ENCODE data around the gene NACC1. TPM values are rescaled to one million over a fixed set of nuclear protein-coding genes. Genes with fewer than 3 reads are reported as not detected.

NACC1 gene
- total RNA-seq, 1 donor from 2014 or later, result 36.2 TPM

GRCh38 chr19:13087795-13088537 lies 30.1 kb upstream of the NACC1 start:
- no peak for DNase-seq (ENCODE audit: low read depth in 2 of 2)

DNA sequence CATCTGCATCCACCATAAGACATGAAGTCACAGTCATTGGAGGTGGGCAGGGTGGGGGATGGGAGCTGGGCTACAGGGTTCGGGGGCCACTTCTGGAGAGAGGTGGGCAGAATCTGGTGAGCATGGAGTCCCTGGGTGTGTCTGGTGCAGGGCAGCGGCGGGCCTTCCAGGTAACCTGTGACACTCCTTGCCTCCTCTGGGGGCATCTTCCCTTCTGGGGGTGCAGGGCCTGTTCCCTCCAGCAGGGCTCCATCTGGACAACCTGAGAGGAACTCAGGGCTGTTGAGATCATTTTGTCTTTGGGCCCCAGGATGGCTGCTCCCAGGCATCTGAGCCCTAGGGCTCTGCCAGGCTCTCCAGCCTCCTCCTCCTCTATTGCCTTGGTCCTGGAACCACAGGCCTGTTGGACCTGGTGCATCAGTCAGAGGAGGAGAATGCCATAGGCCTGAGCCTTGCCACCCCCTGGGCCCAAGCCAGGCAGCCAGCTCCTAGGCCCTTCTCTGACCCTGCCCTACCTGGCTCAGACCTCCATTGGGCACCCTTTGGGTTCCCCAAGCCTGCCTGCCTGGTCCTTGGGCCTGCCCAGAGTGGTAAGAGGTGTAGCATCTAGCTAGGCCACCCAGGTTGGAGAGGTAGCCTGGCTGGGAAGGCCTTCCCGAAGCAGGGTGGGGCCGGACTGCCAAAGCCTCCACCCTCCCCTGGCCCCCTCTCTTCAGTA lies 28.8 kb upstream of the NACC1 start:
- no peak for DNase-seq (ENCODE audit: low read depth in 2 of 2)

GRCh38 chr19:13089857-13090507 lies 28.1 kb upstream of the NACC1 start:
- DNase-seq (ENCODE audit: low read depth in 2 of 2), result no peak

- DNase-seq (ENCODE audit: low read depth in 2 of 2), result no peak
Measured at GRCh38 chr19:13090511-13091231, 27.4 kb upstream of the NACC1 start.

DNA sequence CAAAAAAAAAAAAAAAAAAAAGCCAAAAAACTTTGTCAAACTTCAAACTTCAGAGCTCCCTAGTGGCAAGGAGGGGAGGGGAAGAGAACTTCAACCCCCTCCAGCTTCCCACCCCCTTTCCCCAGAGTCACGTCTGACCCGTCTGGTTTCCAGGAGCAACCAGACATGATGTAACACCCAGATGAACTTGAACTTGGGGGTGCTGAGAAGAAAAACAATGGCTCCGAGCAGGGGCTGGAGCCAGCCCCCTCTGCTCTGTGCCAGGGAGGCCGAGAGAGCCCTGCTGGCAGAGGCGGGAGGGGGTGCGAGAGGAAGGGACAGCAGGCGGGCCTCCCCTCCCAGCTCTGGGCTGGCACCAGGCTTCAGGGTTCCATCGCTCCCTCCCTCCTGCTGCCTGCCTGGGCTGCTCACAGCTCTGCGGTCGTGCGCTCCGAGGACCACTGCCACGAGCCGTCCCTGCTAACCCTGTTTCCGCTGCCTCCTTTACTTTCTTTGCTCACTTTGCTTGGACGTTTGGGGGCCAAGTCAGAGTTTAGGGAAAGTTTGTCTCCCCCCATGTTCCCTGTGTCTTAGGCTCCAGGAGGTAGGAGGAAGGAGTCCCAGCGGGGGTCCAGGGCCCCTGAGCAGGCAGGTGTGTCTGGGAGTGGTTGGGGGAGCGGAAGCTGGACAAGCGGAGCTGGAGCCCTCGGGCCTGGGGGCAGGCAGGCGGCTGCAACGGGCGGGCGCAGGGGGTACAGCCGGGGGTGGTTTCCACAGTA lies 26.5 kb upstream of the NACC1 start:
- peak in 1 of 2 donors; percentile 64 for DNase-seq (ENCODE audit: low read depth in 2 of 2)

- DNase-seq (ENCODE audit: low read depth in 2 of 2), result no peak
Measured at GRCh38 chr19:13092158-13092543, 25.9 kb upstream of the NACC1 start.

DNA sequence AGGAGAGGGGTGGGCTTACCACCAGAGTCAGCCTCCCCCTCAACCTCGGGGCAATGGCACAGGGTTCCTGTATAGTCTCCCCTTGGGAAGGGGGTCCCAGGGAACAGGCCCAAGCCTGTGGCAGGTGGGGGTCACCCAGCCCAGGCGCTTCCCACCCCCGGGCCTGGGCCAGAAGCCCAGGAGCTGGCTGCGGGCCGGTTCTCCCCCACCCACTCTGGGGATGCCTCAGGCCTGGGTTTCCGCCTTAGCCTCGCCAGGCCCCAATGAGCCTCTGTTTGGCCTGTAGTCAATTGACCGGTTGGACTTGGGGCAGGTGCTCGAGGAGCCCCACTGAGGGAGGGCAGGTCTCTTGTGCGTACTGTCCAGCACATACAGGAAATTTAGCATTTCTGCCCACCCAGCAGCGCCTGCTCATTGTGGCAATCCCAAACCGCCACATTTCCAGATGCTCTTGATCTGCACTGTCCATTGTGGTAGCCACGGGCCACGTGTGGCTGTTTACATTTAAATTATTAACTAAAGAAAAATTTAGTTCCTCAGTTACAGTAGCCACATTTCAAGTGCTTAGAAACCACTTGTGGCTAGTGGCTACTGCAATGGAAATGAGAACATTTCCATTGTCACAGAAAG lies 25.3 kb upstream of the NACC1 start:
- no peak for DNase-seq (ENCODE audit: low read depth in 2 of 2)

DNA sequence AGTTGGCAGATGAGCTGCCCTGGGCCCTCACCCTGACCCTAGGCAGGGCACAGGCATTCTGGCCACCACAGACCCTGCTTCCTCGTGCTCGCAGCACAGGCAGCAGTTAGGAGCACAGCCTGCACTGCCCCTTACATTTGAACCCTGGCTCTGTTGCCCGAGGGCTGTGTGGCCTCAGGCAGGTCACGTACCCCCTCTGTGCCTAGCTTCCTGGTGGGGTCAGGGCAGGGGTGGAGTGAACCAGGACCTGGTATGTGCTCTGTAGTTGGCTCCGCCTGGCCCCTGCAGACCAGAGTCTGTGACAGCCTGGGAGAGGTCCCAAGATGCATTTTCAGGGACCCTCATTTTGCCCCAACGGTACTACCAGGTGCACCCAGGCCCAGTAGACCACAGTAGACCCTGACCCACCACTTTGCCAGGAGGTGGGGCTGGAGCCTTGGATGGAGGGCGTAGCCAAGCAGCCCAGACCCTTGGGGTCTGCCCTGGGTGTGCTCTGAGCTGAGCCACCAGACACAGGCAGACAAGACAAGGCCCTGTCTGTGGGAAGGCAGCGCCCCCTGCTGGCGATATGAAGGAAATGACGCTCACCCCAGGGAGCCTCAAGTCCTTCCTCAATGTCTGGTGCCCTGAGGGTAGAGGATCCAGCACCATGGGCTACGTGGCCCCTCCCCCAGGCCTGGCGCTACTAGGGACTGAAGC lies 24.5 kb upstream of the NACC1 start:
- DNase-seq (ENCODE audit: low read depth in 2 of 2), result peak; percentile 61 to 86

GRCh38 chr19:13094106-13094504 lies 24.0 kb upstream of the NACC1 start:
- DNase-seq (ENCODE audit: low read depth in 2 of 2), result no peak

DNA sequence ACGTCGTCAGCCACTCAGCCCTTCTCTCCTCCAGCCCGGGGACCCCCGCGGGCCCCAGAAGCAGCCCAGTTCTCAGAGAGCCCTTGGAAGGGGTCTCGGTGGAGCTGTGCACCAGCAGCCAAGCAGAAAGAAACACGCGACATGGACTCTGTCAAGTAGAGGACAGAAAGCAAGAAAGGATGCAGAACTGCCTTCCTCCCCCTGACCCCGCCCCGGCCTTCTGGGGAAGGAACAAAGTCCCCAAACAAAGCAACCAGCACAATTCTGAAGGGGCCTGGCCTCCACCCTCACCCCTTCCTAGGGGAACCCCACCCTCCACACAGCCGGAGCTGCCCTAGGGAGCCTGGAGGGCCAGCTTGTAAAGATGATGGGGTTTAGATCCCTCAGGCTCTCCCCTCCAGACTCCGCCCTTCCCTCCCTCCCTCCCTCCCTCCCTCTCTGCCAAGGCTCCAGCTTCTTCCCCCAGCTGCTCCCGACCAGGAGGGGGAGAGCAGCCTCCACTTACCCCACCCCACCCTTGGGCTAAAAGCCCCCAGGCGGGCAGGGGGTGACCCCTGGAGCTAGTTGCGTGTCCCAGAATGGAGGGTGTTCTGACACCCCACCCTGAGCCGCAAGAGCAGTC lies 23.2 kb upstream of the NACC1 start:
- DNase-seq (ENCODE audit: low read depth in 2 of 2), result no peak

DNA sequence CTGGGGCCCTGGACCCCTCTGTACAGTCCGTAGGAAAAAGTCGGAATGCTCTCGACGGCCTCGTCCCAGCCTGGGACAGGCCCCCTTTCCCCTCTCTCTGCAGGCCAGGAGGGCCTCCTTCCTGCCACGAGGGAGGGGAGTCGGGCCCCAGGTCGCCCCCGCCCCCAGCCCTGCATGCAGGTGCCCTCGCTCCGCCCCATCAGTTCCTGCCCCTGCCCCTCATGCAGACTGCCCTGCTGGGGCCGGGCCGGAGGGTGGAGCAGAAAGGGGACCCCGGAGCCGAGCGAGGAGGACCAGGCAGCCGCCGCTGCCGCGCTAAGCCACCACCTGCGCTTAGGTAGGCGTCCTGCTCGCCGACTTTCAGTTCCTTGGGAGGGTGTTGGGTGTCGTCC lies 22.7 kb upstream of the NACC1 start:
- no peak for DNase-seq (ENCODE audit: low read depth in 2 of 2)

DNA sequence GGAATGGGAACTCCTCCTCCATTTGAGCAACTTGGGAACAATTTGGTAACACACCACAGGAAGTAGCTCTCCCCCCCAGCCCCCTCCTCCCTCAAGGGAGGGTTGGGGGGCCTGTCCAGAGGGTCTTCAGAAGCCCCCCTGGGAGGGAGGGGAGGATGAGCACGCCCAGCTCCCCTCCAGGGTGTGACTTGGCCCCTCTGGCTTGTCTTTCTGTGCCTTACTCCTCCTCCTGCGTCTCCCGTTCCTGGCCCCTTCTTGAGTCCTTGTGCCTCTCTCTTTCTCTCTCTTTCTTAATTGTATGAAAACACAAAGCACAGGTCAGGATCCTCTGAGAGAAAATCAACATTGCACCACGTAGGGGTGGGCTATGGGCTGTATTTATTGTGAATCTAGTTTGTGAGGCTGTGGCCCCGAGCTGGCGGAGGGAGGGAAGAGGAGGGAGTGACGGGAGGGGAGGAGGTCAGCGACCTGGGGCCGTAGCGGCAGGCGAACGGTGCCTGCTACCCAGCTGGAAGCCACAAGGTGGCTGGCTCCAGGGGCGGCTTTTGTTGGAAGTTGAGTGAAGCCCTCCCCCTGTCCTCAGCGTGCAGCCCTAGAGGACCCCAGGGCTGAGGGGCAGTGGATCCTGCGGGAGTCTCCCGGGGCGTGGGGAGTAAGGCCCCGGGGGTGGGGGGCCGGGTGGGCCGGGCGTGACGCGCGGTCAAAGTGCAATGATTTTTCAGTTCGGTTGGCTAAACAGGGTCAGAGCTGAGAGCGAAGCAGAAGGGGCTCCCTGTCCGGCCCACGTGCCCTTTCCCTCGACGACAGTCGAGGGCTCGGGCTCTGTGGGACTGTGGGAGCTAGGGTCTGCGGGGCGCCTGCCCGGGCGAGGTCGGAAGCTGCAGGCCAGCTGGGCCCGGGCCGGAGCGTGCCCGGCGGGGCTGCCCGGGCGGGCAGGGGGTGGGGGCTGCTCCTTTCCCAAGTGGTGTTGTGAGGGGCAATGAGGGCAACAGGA lies 21.8 kb upstream of the NACC1 start:
- DNase-seq (ENCODE audit: low read depth in 2 of 2), result peak in 1 of 2 donors; percentile 52

DNA sequence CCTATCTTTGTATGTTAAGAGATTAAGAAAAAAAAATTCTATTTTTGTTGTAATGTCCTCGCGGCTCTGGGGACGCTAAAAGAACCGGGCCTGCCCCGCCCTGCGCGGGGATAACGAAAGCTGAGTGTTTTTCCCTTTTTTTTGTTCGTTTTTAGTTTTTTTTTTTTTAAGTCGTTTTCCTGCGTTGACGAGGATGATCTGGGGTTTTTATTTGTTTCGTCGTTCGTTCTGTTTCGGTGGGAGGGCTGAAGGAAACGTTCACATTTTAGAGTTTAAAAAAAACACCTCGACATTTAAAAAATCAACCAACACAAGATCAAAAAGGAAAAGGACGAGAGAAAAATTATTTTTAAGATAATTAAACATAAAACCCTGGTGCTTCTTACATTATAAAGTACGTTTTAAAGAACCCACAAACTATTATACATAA lies 21.0 kb upstream of the NACC1 start:
- DNase-seq (ENCODE audit: low read depth in 2 of 2), result no peak

- peak in 1 of 2 donors; percentile 52 for DNase-seq (ENCODE audit: low read depth in 2 of 2)
Measured at GRCh38 chr19:13097463-13098258, 20.4 kb upstream of the NACC1 start.

DNA sequence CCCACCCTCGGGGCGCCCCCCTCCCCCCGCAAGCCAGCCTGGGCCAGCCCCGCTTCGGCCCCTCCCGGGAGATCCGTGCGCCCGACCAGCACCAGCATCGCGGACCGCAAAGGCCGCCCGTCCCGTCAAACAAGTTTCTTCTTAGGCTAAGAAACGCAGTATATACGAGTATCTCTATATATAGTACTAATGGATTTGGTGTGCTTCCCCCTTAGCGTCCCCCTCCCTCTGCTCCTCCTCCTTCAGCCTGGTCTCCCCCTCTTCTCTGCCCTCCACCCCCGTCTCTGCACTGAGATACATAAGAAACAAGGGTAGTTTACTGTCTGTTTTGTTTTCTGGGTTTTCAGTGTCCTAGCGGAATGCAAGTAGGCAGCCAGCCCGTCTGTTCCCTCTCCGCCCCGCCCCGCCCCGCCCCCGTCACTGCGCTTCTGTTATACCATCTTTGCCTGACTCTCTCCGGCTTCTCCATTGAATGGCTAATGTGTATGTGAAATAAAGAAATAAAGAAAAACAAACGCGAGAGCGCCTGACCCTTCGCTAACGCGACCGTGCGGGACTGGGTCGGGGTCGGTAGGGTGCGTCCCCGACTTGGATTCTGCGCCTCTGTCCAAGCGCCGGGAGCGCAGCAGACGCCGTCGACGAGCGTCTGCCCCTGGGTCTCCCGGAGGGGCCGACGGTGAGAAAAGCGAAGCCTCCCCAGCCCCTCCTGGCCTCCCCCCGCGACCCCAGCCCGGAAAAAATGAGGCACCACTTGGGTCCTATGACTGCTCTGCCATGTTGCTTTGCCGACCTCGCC lies 19.6 kb upstream of the NACC1 start:
- peak in 1 of 2 donors; percentile 72 for DNase-seq (ENCODE audit: low read depth in 2 of 2)
